Mucosa of stomach (tissue), 1 donor: Measurements from ENCODE around the gene KDM4C.
"Not testable (repeated sequence)": the region's sequence is repeated elsewhere in the genome, so short reads cannot be mapped to it uniquely, and the experiment has no call there.

ENCODE experiments used
- H3K27me3 ChIP-seq: one replicate; pipeline ENCODE4 v1.7.0; 2013; ENCODE audit warnings: mild to moderate bottlenecking, low read length; ENCODE audit not compliant: control insufficient read depth, insufficient read depth
- H3K36me3 ChIP-seq: one replicate; pipeline ENCODE4 v1.7.0; 2013; ENCODE audit warnings: low read length; ENCODE audit not compliant: control insufficient read depth, insufficient read depth
- H3K4me1 ChIP-seq: one replicate; pipeline ENCODE4 v1.7.0; 2013; ENCODE audit warnings: mild to moderate bottlenecking, low read length; ENCODE audit not compliant: control insufficient read depth, insufficient read depth
- H3K4me3 ChIP-seq: one replicate; pipeline ENCODE4 v1.7.0; 2013; ENCODE audit warnings: low read length
- H3K9ac ChIP-seq: one replicate; pipeline ENCODE4 v1.7.0; 2013; ENCODE audit warnings: mild to moderate bottlenecking, low read length, moderate library complexity
- H3K9me3 ChIP-seq: one replicate; pipeline ENCODE4 v1.7.0; 2013; ENCODE audit warnings: mild to moderate bottlenecking, low read length, moderate library complexity; ENCODE audit not compliant: control insufficient read depth
- donor health status: Pancreatic carcinoma.

KDM4C gene

GRCh38 chr9:6757456-6758247 is at the start of gene KDM4C:
KDM4C (plus strand) TSS chr9:6757973; CDS start chr9:6792989, 35,016 bp downstream.
- no peaks in the 10 kb centered on the region for H3K9me3 ChIP-seq
- H3K27me3 ChIP-seq: no peaks in the 10 kb centered on the region
- peaks cover 14% of the 10 kb centered on the region for H3K4me1 ChIP-seq
- H3K36me3 ChIP-seq: no peaks in the 10 kb centered on the region
- H3K9ac ChIP-seq: peak within 1 kb of the TSS; percentile 94
- H3K4me3 ChIP-seq: peak within 1 kb of the TSS; percentile 86

DNA sequence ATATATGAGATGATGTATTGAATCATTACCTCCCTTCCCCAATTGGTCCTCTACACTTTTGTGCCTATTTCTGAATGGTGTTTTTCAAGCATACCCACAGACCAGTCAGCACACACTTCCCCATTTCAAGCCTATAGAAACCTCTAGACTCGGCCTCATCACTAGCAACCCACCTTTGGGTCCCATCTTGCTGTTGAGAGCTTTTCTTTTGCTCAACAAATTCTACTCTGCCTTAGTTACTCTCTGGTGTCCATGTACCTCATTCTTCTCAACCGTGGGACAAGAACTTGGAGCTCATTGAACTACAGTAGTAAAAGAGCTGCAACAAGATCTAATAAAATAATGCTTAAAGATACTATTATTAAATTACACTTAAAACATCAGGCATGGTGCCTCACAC is 49.0 kb upstream of the KDM4C start:
- Histone ChIP-seq H3K4me3 (no peak overlapping the region), H3K27me3 (no peaks in the 10 kb centered on the region), H3K36me3 (no peaks in the 10 kb centered on the region), H3K4me1 (no peaks in the 10 kb centered on the region), H3K9ac (no peak overlapping the region), H3K9me3 (no peaks in the 10 kb centered on the region)

GRCh38 chr9:6711403-6711802 is 46.4 kb upstream of the KDM4C start:
- Histone ChIP-seq H3K4me3 (no peak overlapping the region), H3K27me3 (no peaks in the 10 kb centered on the region), H3K36me3 (no peaks in the 10 kb centered on the region), H3K4me1 (peaks cover 11% of the 10 kb centered on the region), H3K9me3 (no peaks in the 10 kb centered on the region), H3K9ac (no peak overlapping the region)

- Histone ChIP-seq H3K36me3 (no peaks in the 10 kb centered on the region), H3K27me3 (no peaks in the 10 kb centered on the region), H3K4me3 (no peak overlapping the region), H3K9me3 (no peaks in the 10 kb centered on the region), H3K4me1 (peaks cover 14% of the 10 kb centered on the region), H3K9ac (no peak overlapping the region)
Observed at GRCh38 chr9:6712041-6712440, 45.7 kb upstream of the KDM4C start.

DNA sequence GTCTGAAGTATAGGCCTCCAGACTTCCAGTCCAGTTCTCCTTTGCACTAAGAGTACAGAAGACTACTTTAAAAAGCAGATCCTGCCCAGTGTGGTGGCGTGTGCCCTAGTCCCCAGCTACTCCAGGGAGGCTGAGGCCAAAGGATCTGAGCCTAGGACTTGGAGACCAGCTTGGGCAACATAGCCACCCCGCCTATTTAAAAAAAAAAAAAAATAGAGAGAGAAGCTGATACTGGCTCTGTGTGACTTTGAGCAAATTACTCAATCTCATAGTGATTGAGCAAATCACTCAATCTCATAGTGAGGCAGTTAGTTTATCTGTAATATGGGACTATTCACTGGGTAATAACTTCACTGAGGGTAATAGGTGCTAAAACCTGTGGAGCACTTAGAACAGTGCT is 43.6 kb upstream of the KDM4C start:
- Histone ChIP-seq H3K4me1 (peaks cover 14% of the 10 kb centered on the region), H3K4me3 (no peak overlapping the region), H3K27me3 (no peaks in the 10 kb centered on the region), H3K9me3 (no peaks in the 10 kb centered on the region), H3K36me3 (no peaks in the 10 kb centered on the region), H3K9ac (no peak overlapping the region)

DNA sequence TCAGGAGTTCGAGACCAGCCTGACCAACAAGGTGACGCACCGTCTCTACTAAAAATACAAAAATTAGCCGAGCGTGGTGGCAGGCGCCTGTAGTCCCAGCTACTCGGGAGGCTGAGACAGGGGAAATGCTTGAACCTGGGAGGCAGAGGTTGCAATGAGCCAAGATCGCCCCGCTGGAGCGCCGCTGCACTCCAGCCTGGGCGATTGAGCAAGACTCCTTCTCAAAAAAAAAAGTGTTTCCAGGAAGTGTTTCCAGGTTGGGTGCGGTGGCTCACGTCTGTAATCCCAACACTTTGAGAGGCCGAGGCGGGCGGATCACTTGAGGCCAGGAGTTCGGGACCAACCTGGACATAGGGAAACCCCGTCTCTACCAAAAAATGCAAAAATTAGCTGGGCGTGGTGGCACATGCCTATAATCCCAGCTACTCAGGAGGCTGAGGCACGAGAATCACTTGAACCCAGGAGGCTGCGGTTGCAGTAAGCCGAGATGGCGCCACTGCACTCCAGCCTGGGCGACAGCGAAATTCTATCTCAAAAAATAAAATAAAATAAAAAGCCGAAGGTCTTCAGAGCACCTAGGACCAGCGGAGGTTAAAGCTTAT is 42.5 kb upstream of the KDM4C start:
- Histone ChIP-seq H3K9ac (peak overlapping the region; percentile 72), H3K4me3 (peak overlapping the region; percentile 61), H3K4me1 (peaks cover 14% of the 10 kb centered on the region)
- not testable (repeated sequence) for H3K27me3 ChIP-seq, H3K9me3 ChIP-seq, H3K36me3 ChIP-seq

- no peaks in the 10 kb centered on the region for H3K9me3 ChIP-seq
- H3K9ac ChIP-seq: peak overlapping the region; percentile 72
- H3K4me3 ChIP-seq: peak overlapping the region; percentile 61
- no peaks in the 10 kb centered on the region for H3K27me3 ChIP-seq
- H3K36me3 ChIP-seq: no peaks in the 10 kb centered on the region
- peaks cover 14% of the 10 kb centered on the region for H3K4me1 ChIP-seq
Observed at GRCh38 chr9:6715755-6716643, 41.8 kb upstream of the KDM4C start.

DNA sequence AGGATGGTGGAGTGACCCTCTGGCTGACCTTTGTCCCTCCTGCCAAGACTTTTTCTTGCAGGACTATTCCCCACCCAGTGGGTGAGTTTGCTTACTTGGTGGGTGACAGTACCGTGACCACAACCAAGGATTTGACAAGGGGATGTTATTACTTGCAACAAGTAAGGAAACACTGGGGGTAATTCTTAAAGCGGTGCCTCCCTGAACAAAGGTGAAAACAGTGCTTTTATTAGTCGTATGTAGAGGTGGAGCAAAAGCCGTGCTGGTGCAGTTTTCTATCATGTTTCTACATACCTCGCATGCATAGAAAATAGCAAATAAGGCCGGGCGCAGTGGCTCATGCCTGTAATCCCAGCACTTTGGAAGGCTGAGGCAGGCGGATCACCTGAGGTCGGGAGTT is 41.0 kb upstream of the KDM4C start:
- Histone ChIP-seq H3K36me3 (no peaks in the 10 kb centered on the region), H3K27me3 (no peaks in the 10 kb centered on the region), H3K9ac (peak overlapping the region; percentile 72), H3K4me3 (peak overlapping the region; percentile 61), H3K4me1 (peaks cover 14% of the 10 kb centered on the region), H3K9me3 (no peaks in the 10 kb centered on the region)

GRCh38 chr9:6723881-6724420 is 33.8 kb upstream of the KDM4C start:
- no peaks in the 10 kb centered on the region for H3K27me3 ChIP-seq
- no peaks in the 10 kb centered on the region for H3K4me1 ChIP-seq
- H3K9ac ChIP-seq: no peak overlapping the region
- no peaks in the 10 kb centered on the region for H3K36me3 ChIP-seq
- H3K9me3 ChIP-seq: no peaks in the 10 kb centered on the region
- no peak overlapping the region for H3K4me3 ChIP-seq

DNA sequence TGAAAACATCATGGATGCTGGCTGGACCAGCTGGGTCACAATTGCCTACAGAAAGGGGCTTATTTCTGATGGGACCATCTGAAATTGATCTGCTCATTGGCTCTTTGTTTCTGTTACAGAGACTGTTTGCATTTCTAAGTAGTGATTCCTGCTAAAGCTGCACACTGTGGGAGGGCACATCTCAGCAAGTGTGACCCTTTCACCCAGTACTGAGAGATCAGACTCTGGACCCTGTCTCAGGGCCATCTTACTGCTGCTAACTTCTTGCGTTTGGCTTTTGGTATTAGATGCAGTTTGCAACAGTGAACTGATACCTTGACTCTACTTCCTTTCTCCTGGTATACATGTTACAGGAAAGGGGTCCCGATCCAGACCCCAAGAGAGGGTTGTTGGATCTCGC is 24.5 kb upstream of the KDM4C start:
- Histone ChIP-seq H3K4me3 (no peak overlapping the region), H3K4me1 (no peaks in the 10 kb centered on the region), H3K9ac (no peak overlapping the region), H3K9me3 (no peaks in the 10 kb centered on the region), H3K27me3 (no peaks in the 10 kb centered on the region), H3K36me3 (no peaks in the 10 kb centered on the region)

GRCh38 chr9:6733831-6734230 is 23.9 kb upstream of the KDM4C start:
- Histone ChIP-seq H3K27me3 (no peaks in the 10 kb centered on the region), H3K9me3 (no peaks in the 10 kb centered on the region), H3K36me3 (no peaks in the 10 kb centered on the region), H3K4me1 (no peaks in the 10 kb centered on the region), H3K9ac (no peak overlapping the region), H3K4me3 (no peak overlapping the region)

DNA sequence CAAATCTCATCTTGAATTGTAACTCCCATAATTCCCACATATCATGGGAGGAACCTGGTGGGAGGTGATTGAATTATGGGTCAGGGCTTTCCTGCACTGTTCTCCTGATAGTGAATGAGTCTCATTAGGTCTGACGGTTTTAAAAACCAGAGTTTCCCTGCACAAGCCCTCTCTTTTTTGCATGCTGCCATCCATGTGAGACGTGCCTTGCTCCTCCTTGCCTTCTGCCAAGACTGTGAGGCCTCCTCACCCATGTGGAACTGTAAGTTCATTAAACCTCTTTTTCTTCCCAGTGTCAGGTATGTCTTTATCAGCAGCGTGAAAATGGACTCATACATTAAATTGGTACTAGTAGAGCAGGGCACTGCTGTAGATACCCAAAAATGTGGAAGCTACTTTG is 22.4 kb upstream of the KDM4C start:
- H3K9ac ChIP-seq: no peak overlapping the region
- H3K4me3 ChIP-seq: no peak overlapping the region
- H3K27me3 ChIP-seq: no peaks in the 10 kb centered on the region
- no peaks in the 10 kb centered on the region for H3K9me3 ChIP-seq
- no peaks in the 10 kb centered on the region for H3K4me1 ChIP-seq
- H3K36me3 ChIP-seq: no peaks in the 10 kb centered on the region
